Esophagus (tissue), 2 donors: Measurements from ENCODE around the gene TNFAIP8L3. TPM values are rescaled to one million over a fixed set of nuclear protein-coding genes. Genes with fewer than 3 reads are reported as not detected.

Source experiments
- polyA plus RNA-seq, 2 donors: library from polyadenylated mRNA; stranded (reverse); fragments of 200-250 nt; gene quantifications; one replicate each; pipeline ENCODE4 v1.2.3, GENCODE V29; 2013
- donor health status: healthy with polysubstance abuse.
- donor health status: Bipolar disorder and iron deficiency.

TNFAIP8L3 gene
- polyA plus RNA-seq, 2 donors, result 9.0 to 9.3 TPM

Other genes with a start within 250 kb of the TNFAIP8L3 start
- 1 to 10 TPM; 2.8 to 3.8 TPM for gene AP4E1, start 186.2 kb downstream of the TNFAIP8L3 start, polyA plus RNA-seq
- gene CYP19A1, start 243.7 kb upstream of the TNFAIP8L3 start, polyA plus RNA-seq, result under 1 TPM in 1 of 2 donors, not detected in 1; 0.05 TPM
- gene GLDN, start 246.7 kb upstream of the TNFAIP8L3 start, polyA plus RNA-seq, result under 1 TPM; 0.29 to 0.41 TPM